ENCODE measurements around the gene SKI.
A peak's percentile ranks its signal among the peaks of the same experiment; 100 is the strongest.

The SKI gene

DNA sequence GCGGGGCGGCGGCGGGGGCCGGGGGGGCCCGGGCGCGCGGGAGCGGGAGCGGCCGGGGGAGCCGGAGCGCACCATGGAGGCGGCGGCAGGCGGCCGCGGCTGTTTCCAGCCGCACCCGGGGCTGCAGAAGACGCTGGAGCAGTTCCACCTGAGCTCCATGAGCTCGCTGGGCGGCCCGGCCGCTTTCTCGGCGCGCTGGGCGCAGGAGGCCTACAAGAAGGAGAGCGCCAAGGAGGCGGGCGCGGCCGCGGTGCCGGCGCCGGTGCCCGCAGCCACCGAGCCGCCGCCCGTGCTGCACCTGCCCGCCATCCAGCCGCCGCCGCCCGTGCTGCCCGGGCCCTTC is 546 bp downstream of the SKI start:
- TF ChIP-seq, protein P1, sequence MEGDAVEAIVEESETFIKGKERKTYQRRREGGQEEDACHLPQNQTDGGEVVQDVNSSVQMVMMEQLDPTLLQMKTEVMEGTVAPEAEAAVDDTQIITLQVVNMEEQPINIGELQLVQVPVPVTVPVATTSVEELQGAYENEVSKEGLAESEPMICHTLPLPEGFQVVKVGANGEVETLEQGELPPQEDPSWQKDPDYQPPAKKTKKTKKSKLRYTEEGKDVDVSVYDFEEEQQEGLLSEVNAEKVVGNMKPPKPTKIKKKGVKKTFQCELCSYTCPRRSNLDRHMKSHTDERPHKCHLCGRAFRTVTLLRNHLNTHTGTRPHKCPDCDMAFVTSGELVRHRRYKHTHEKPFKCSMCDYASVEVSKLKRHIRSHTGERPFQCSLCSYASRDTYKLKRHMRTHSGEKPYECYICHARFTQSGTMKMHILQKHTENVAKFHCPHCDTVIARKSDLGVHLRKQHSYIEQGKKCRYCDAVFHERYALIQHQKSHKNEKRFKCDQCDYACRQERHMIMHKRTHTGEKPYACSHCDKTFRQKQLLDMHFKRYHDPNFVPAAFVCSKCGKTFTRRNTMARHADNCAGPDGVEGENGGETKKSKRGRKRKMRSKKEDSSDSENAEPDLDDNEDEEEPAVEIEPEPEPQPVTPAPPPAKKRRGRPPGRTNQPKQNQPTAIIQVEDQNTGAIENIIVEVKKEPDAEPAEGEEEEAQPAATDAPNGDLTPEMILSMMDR (IDR thresholded peaks at IDR 0.05; ENCODE audit: borderline replicate concordance, insufficient read depth, low read depth, low read length): no peak
- peak overlapping the region; percentile 74 for H3K4me3 ChIP-seq (ENCODE audit: low read depth, low read length)

DNA sequence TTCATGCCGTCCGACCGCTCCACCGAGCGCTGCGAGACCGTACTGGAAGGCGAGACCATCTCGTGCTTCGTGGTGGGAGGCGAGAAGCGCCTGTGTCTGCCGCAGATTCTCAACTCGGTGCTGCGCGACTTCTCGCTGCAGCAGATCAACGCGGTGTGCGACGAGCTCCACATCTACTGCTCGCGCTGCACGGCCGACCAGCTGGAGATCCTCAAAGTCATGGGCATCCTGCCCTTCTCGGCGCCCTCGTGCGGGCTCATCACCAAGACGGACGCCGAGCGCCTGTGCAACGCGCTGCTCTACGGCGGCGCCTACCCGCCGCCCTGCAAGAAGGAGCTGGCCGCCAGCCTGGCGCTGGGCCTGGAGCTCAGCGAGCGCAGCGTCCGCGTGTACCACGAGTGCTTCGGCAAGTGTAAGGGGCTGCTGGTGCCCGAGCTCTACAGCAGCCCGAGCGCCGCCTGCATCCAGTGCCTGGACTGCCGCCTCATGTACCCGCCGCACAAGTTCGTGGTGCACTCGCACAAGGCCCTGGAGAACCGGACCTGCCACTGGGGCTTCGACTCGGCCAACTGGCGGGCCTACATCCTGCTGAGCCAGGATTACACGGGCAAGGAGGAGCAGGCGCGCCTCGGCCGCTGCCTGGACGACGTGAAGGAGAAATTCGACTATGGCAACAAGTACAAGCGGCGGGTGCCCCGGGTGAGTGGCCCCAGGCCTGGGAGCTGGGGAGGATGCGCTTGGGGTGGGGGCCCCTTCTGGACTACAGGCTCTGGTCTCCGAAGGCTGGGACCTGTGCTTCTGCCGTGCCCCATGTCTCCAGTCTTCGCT is 1.1 kb downstream of the SKI start:
- TF ChIP-seq, protein P1 (IDR thresholded peaks at IDR 0.05; ENCODE audit: borderline replicate concordance, insufficient read depth, low read depth, low read length): no peak
- H3K4me3 ChIP-seq (ENCODE audit: low read depth, low read length): peak overlapping the region; percentile 74

DNA sequence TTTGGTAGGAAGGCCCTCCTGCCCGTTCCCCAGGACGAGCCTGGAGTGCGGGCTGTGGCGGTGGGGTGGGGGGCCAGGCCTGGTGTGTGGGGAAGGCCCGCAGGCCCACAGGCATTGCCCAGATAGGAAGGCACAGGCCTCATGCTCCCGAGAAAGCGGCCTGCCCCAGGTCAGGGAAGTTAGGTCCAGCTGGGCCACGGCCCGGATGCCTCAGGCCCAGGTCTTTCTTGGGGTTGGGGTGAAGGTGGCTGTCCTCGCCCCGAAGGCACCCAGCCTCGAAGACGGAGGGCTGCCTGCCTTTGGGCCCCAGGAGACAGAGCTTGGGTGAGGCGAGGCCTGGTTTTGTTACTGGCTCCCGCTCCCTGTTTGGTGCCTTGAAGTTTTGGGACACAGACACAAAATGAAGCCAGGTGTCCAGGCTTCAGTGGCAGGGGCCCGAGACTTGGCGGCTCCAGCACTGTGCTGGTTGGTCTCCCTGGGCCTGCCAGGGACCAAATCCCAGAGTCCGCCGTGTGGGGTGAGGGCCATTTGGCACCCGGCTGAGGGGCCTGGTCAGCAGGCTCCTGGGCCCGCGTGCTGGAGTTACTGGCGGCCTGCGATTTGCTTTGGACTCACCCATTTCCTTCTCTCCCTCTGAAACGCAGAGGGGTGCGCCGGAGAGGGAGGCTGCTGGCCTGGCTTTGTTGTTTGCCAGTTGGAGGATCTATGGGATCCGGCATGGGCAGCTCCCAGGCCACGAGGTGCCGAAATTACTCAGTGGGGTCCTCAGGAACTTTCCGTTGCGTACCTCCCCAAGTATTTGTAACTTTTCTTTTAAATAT is 2.0 kb downstream of the SKI start:
- TF ChIP-seq, protein P1 (IDR thresholded peaks at IDR 0.05; ENCODE audit: borderline replicate concordance, insufficient read depth, low read depth, low read length): no peak
- peak overlapping the region; percentile 74 for H3K4me3 ChIP-seq (ENCODE audit: low read depth, low read length)

DNA sequence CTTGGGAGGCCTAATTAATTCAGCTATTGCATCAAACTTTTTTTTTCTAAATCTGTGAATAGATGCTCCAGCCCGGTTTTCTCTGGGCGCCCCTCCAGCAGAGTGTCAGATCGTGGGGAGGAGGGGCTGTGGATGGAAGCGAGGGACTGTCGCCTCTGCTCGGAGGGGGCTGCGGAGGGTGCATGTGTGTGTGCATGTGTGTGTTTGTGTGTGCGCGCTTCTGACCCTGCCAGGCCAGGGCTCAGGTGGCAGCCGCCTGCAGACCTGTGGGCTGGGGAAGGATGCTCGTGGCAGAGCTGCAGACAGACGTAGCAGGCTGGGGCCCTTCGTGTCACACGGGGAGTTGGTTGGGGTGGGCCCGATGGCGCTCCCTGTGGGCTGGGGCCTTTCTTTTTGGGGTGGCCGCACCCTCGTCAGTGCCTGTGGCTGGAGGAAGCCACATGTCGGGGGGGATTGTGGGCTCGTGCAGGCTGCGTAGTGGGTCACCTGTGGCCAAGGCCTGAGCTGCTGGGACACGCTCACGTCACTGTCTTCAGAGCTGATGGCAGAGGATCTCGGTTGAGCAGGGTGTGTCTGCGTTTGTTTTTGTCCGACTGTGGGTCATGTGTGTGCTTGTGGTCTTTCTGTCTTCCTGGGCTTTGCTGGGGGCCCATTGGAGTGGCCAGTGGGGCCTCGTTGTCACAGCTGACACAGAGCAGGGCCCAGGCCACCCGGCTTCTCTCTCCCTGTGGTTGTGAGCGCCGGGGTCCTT is 2.8 kb downstream of the SKI start:
- H3K4me3 ChIP-seq (ENCODE audit: low read depth, low read length): no peak overlapping the region
- TF ChIP-seq, protein P1 (IDR thresholded peaks at IDR 0.05; ENCODE audit: borderline replicate concordance, insufficient read depth, low read depth, low read length): no peak

DNA sequence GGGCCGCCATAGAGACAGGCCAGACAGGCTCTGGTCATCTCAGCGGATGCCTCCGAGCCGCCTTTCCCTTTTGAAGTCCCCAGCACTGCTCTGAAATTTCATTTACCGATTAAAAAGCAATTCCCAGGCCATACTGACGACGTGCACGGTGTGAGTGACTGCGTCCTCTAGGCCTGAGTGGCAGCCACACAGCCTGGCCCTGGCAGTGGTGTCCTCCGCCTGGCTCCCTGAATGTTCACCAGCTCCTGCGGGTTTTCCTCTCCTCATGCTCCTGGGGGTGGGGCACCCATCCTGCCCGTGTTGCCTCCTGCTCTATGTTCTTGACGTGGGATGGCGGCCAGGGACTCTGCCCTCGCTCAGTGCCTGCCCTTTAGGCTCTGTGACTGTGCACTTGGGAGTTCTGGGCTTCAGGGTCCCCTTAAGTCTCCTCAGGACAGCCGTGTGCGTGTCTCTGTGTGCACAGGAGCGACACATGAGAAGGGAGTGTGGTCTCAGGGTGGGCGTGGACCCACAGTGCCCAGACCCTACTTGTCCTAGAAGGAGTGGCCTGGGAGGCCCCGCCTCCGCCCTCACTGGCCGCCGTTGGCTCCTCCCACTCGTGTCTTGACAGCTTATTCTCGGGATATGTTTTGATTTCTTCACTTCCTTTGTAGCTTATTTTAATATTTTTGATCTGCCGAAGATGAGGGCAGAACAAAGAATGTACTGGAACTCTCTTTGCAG is 3.6 kb downstream of the SKI start:
- no peak overlapping the region for H3K4me3 ChIP-seq (ENCODE audit: low read depth, low read length)
- TF ChIP-seq, protein P1 (IDR thresholded peaks at IDR 0.05; ENCODE audit: borderline replicate concordance, insufficient read depth, low read depth, low read length): no peak

DNA sequence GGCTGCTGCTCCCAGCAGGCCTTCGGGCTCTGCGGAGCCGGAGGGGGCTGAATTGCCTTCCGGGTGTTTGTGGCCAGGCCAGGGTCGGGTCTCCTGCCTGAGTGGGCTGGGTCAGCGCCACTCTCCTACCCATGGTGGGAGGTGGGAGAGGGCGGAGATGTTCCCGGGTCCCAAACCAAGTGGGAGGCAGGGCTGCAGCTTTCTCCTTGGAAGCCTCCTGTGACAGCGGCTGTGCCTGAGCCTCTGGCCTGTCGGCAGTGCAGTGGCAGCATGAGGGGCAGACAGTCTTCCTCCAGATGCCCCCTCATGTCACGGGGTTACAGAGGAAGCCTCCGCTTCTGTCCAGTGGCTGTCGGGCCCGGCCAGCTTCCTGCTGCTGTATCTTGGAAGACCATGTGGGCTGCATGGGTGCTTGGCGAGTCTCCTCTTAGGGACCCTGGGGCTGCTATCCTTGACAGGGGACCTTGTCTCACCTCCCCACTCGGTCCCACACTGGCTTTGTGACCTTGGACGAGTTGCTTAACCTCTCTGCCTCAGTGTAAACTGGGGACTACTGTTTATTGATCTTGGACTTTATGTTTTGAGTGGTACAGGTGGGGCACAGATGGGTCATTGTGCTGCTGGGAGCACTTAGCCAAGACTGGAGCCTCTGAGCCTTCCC is 4.3 kb downstream of the SKI start:
- no peak overlapping the region for H3K4me3 ChIP-seq (ENCODE audit: low read depth, low read length)
- TF ChIP-seq, protein P1 (IDR thresholded peaks at IDR 0.05; ENCODE audit: borderline replicate concordance, insufficient read depth, low read depth, low read length): no peak

Measured in GM12875 (cell line).